GM21367 (cell line): ENCODE measurements around the gene OGN.

Source experiments
- ATAC-seq: cut with Tn5 transposase; IDR thresholded peaks from one replicate; pipeline ENCODE4 v1.9.1; 2021; ENCODE audit not compliant: unreplicated experiment

OGN gene

GRCh38 chr9:92349771-92350739, 54.3 kb downstream of the OGN start:
- ATAC-seq: no peak

DNA sequence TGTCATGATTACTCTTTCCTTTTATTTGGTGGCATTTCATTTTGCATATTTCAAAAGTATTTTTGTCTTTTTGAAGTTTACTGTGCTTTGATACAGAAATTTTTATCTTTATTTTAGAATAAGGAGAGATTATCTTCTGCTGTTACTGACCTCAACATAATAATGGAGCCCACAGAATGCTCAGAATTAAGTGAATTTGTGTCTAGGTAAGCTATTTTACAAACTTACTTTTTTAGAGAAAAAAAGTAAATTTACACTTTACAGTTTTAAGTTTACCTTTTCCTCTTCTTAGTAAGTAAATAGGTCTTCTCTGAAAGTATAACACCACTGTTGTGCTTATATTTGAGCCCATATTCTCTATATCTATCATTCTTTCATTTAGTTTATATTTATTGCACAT, 58.8 kb downstream of the OGN start:
- no peak for ATAC-seq

- no peak for ATAC-seq
Observed at GRCh38 chr9:92342825-92343488, 61.4 kb downstream of the OGN start.

DNA sequence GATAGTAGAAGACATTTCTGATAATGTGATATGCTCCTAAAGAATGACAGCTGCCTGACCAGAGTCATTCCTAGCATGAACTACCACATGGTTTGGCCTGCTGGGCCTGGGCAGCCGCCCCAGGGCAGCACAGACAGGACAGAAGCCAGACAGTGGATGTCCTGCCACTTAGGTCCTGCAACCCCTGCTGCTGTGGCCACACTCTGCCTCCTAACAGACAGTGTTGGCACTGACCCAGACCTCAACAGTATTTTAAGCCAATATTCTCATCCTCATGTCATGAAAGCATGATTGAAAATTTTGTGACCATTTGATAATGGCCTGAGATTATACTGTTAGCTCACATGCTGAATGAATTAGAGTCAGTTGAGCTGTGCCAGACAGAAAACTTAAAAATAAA, 62.8 kb downstream of the OGN start:
- no peak for ATAC-seq

- no peak for ATAC-seq
Observed at GRCh38 chr9:92333282-92333634, 71.1 kb downstream of the OGN start.
